Gastroesophageal sphincter (tissue), 3 donors: Measurements from ENCODE around the gene BHLHE40.

ENCODE experiments used
- POLR2A ChIP-seq, 2 donors: fragments of 450-650 bp; IDR thresholded peaks; one replicate each; pipeline ENCODE4 v1.6.1; 2017; ENCODE audit warnings: antibody characterized with exemption in 2 of 2, mild to moderate bottlenecking in 2 of 2, moderate library complexity in 1 of 2
- POLR2AphosphoS5 ChIP-seq: sonication (generic); formaldehyde crosslinking; IDR thresholded peaks from one replicate; pipeline ENCODE4 v1.6.1; 2017; ENCODE audit warnings: antibody characterized with exemption
- TF ChIP-seq, protein P1 (sequence below), 4 experiments: fragments of 200-600 bp in 2 of 4; fragments of 450-650 bp in 2 of 4; sonication (generic) in 1 of 4; IDR thresholded peaks; one replicate each; pipeline ENCODE4 v1.5.1; 2017 to 2019; ENCODE audit warnings: antibody characterized with exemption in 4 of 4, mild to moderate bottlenecking in 2 of 4, moderate library complexity in 2 of 4

DNA sequence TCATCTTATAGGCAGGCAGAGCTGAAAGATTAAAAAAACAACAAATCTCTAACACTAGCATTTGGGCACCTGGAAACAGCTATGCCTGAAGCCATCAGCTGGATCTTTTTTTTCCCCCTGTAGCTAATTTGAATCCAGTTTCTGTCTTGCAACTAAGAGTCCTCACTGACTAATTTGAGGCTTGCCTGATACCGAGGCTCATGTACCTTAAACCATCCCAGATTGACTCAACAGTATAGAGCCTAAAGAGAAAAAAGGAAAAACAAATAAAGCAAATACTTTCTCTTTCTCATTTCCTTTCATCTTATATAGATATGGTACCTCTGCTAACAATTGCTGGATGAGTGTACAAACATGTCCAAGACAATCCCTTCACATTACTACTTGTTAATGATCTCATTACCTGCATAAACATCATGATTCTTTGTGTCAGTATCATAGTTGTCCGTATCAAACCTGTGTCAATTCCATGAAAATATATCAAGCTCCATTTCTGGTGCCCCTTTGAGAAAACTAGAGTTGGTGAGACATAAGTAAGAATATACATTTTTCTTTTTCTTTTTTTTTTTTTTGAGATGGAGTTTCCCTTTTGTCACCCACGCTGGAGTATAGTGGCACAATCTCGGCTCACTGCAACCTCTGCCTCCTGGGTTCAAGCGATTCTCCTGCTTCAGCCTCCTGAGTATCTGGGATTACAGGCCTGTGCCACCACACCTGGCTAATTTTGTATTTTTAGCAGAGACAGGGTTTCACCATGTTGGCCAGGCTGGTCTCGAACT lies 43.1 kb downstream of the BHLHE40 start:
- TF ChIP-seq, protein P1, sequence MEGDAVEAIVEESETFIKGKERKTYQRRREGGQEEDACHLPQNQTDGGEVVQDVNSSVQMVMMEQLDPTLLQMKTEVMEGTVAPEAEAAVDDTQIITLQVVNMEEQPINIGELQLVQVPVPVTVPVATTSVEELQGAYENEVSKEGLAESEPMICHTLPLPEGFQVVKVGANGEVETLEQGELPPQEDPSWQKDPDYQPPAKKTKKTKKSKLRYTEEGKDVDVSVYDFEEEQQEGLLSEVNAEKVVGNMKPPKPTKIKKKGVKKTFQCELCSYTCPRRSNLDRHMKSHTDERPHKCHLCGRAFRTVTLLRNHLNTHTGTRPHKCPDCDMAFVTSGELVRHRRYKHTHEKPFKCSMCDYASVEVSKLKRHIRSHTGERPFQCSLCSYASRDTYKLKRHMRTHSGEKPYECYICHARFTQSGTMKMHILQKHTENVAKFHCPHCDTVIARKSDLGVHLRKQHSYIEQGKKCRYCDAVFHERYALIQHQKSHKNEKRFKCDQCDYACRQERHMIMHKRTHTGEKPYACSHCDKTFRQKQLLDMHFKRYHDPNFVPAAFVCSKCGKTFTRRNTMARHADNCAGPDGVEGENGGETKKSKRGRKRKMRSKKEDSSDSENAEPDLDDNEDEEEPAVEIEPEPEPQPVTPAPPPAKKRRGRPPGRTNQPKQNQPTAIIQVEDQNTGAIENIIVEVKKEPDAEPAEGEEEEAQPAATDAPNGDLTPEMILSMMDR (IDR thresholded peaks at IDR 0.05), result no peak
- TF ChIP-seq POLR2A (IDR thresholded peaks at IDR 0.05), result no peak
- TF ChIP-seq POLR2AphosphoS5, result no peak
